Measurements from ENCODE around the gene NAALADL2. TPM values are rescaled to one million over a fixed set of nuclear protein-coding genes. Genes with fewer than 3 reads are reported as not detected.

Gene NAALADL2
- total and polyA plus RNA-seq, 8 donors = 0.76 to 15.4 (median 7.9) TPM

- H3K9me3 ChIP-seq = no peaks in the 10 kb centered on the region
- DNase-seq (no peak), FAIRE-seq (no peak), ATAC-seq (no peak)
- H3K4me3 ChIP-seq = no peak overlapping the region
- H3K27me3 ChIP-seq = no peaks in the 10 kb centered on the region
- intact Hi-C loops (cut with DNase I) = no loop called here
- H3K4me1 ChIP-seq = no peaks in the 10 kb centered on the region
- TF ChIP-seq, protein P1, sequence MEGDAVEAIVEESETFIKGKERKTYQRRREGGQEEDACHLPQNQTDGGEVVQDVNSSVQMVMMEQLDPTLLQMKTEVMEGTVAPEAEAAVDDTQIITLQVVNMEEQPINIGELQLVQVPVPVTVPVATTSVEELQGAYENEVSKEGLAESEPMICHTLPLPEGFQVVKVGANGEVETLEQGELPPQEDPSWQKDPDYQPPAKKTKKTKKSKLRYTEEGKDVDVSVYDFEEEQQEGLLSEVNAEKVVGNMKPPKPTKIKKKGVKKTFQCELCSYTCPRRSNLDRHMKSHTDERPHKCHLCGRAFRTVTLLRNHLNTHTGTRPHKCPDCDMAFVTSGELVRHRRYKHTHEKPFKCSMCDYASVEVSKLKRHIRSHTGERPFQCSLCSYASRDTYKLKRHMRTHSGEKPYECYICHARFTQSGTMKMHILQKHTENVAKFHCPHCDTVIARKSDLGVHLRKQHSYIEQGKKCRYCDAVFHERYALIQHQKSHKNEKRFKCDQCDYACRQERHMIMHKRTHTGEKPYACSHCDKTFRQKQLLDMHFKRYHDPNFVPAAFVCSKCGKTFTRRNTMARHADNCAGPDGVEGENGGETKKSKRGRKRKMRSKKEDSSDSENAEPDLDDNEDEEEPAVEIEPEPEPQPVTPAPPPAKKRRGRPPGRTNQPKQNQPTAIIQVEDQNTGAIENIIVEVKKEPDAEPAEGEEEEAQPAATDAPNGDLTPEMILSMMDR (IDR thresholded peaks at IDR 0.05) = no peak
- no peaks in the 10 kb centered on the region for H3K36me3 ChIP-seq
- H3K27ac ChIP-seq = no peak overlapping the region
Measured at GRCh38 chr3:174986685-174987084, 127.6 kb downstream of the NAALADL2 start.

GRCh38 chr3:175001091-175001490, 142.0 kb downstream of the NAALADL2 start:
- no peak overlapping the region for H3K27ac ChIP-seq
- DNase-seq = no peak
- no peaks in the 10 kb centered on the region for H3K9me3 ChIP-seq
- H3K36me3 ChIP-seq = no peaks in the 10 kb centered on the region
- no peak overlapping the region for H3K4me3 ChIP-seq
- peaks cover 0 to 10% (median 0%) of the 10 kb centered on the region in 3 donors for H3K4me1 ChIP-seq
- ATAC-seq = no peak
- intact Hi-C loops (cut with DNase I) = no loop called here
- H3K27me3 ChIP-seq = no peaks in the 10 kb centered on the region
- TF ChIP-seq, protein P1 (IDR thresholded peaks at IDR 0.05) = no peak
- no peak for FAIRE-seq
- WGBS, 2 donors = 75 to 88% methylated on average over 1 of the region's 1 CpG

GRCh38 chr3:175002732-175003143, 143.6 kb downstream of the NAALADL2 start:
- peaks cover 0 to 10% (median 0%) of the 10 kb centered on the region in 3 donors for H3K4me1 ChIP-seq
- H3K27me3 ChIP-seq = no peaks in the 10 kb centered on the region
- intact Hi-C loops (cut with DNase I) = no loop called here
- H3K9me3 ChIP-seq = no peaks in the 10 kb centered on the region
- FAIRE-seq (no peak), DNase-seq (no peak), ATAC-seq (no peak)
- H3K27ac ChIP-seq = no peak overlapping the region
- no peak overlapping the region for H3K4me3 ChIP-seq
- 90 to 94% methylated on average over 1 of the region's 1 CpG for WGBS, 2 donors
- TF ChIP-seq, protein P1 (IDR thresholded peaks at IDR 0.05) = no peak
- no peaks in the 10 kb centered on the region for H3K36me3 ChIP-seq

DNA sequence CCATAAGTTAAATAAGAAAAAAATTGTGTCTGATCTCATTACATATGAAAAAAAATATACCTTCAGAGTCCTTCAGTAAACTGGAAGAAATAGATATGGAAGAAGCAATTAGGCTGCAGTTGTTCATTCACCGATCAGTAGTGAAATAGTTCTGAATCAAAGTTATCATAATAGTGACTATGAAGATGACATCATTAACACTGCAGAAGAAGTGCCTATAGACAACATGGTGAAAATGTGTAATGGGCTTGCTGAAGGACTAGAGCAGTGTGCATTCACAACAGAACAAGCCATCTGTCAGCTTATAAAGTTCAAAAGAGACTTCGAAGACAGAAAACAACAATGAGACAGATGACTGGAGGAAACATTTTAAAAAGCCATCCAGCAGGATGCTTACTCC, 144.5 kb downstream of the NAALADL2 start:
- Histone ChIP-seq H3K27ac (no peak overlapping the region), H3K36me3 (no peaks in the 10 kb centered on the region), H3K9me3 (no peaks in the 10 kb centered on the region), H3K4me1 (peaks cover 0 to 10% (median 0%) of the 10 kb centered on the region in 3 donors), H3K4me3 (no peak overlapping the region), H3K27me3 (no peaks in the 10 kb centered on the region)
- FAIRE-seq = no peak
- no peak for ATAC-seq
- intact Hi-C loops (cut with DNase I) = no loop called here
- DNase-seq = no peak
- 85 to 96% methylated on average over 2 of the region's 2 CpGs for WGBS, 2 donors
- TF ChIP-seq, protein P1 (IDR thresholded peaks at IDR 0.05) = no peak

- Histone ChIP-seq H3K4me3 (no peak overlapping the region), H3K27ac (no peak overlapping the region), H3K9me3 (no peaks in the 10 kb centered on the region), H3K27me3 (no peaks in the 10 kb centered on the region), H3K36me3 (no peaks in the 10 kb centered on the region), H3K4me1 (peaks cover 0 to 10% (median 0%) of the 10 kb centered on the region in 3 donors)
- DNase-seq (no peak), FAIRE-seq (no peak), ATAC-seq (peak in 2 of 4 donors; percentile 39 to 40)
- TF ChIP-seq, protein P1 (IDR thresholded peaks at IDR 0.05) = no peak
- intact Hi-C loops (cut with DNase I) = no loop called here
- WGBS, 2 donors = 9 to 14% methylated on average over 1 of the region's 1 CpG
Measured at GRCh38 chr3:175005193-175005592, 146.1 kb downstream of the NAALADL2 start.
